ENCODE data around the gene RIT2. TPM values are rescaled to one million over a fixed set of nuclear protein-coding genes. Genes with fewer than 3 reads are reported as not detected.

The RIT2 gene
- total RNA-seq, 1 donor from 2014 or later, result not detected

DNA sequence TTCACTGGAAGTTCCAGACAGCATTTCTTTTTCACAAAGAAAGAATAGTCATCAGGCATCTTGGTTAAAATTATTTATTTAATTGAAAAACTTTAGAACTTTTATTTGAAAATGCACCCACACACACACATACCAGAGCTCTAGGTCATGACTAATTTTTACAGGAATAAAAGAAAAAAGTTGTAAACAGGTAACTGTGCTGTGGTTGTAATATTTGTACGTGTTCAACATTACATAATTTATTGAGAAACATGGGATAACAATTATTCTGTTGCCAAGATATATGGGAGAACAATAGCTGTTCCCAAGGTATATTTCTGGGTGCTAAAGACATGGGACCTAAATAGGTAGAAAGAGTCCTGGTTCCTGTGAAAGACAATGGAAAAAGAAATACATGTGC lies 104.9 kb downstream of the RIT2 start:
- Mint-ChIP-seq H3K27me3 (ENCODE audit: unreplicated experiment) (no peaks in the 10 kb centered on the region), H3K27ac (ENCODE audit: unreplicated experiment) (no peak overlapping the region), H3K36me3 (ENCODE audit: unreplicated experiment) (no peaks in the 10 kb centered on the region), H3K9me3 (ENCODE audit: unreplicated experiment) (no peaks in the 10 kb centered on the region), H3K4me1 (ENCODE audit: low read depth, unreplicated experiment) (no peaks in the 10 kb centered on the region), H3K4me3 (ENCODE audit: unreplicated experiment) (no peak overlapping the region)
- no peak for DNase-seq
- TF ChIP-seq, protein P1, sequence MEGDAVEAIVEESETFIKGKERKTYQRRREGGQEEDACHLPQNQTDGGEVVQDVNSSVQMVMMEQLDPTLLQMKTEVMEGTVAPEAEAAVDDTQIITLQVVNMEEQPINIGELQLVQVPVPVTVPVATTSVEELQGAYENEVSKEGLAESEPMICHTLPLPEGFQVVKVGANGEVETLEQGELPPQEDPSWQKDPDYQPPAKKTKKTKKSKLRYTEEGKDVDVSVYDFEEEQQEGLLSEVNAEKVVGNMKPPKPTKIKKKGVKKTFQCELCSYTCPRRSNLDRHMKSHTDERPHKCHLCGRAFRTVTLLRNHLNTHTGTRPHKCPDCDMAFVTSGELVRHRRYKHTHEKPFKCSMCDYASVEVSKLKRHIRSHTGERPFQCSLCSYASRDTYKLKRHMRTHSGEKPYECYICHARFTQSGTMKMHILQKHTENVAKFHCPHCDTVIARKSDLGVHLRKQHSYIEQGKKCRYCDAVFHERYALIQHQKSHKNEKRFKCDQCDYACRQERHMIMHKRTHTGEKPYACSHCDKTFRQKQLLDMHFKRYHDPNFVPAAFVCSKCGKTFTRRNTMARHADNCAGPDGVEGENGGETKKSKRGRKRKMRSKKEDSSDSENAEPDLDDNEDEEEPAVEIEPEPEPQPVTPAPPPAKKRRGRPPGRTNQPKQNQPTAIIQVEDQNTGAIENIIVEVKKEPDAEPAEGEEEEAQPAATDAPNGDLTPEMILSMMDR (IDR thresholded peaks at IDR 0.05; ENCODE audit: partially characterized antibody, unreplicated experiment), result no peak

DNA sequence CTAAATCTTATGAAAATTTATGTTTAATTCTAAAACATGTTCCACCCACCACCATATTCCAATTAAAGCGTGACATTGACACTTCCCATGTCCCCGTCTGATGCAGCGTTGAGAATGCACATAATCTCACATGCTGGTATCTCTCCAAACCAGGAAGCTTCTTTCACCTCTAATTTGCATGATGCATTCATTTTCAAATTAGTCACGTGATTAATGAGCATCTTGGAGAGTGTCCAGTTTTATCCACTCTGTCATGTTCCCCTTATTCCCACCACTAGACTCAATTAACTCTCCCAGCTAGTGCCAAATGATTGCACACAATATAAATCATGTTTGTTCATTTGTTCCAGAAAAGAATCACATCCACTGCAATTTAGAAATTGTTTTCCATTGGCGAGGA lies 105.8 kb downstream of the RIT2 start:
- Mint-ChIP-seq H3K27ac (ENCODE audit: unreplicated experiment) (no peak overlapping the region), H3K4me1 (ENCODE audit: low read depth, unreplicated experiment) (no peaks in the 10 kb centered on the region), H3K27me3 (ENCODE audit: unreplicated experiment) (no peaks in the 10 kb centered on the region), H3K36me3 (ENCODE audit: unreplicated experiment) (no peaks in the 10 kb centered on the region), H3K4me3 (ENCODE audit: unreplicated experiment) (no peak overlapping the region), H3K9me3 (ENCODE audit: unreplicated experiment) (no peaks in the 10 kb centered on the region)
- no peak for DNase-seq
- TF ChIP-seq, protein P1 (IDR thresholded peaks at IDR 0.05; ENCODE audit: partially characterized antibody, unreplicated experiment), result no peak

DNA sequence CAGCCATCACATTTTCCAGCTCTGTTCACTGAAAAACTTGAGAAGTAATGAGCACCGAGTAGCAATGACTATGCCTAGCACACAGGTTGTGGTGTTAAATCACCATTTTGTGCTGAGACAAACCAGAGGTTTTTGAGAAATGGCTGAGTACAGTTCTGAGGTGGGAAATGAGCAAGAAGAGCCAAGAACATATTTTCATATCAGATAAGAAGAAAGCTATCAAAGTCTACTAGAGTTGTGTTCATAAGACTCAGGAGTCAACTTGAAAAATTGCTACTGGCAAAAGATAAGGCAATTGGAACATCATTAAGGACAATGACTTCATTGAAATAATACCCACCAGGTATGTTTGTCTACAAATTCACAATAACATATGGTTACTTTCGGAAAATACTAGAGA lies 108.1 kb downstream of the RIT2 start:
- Mint-ChIP-seq H3K36me3 (ENCODE audit: unreplicated experiment) (no peaks in the 10 kb centered on the region), H3K27me3 (ENCODE audit: unreplicated experiment) (no peaks in the 10 kb centered on the region), H3K27ac (ENCODE audit: unreplicated experiment) (no peak overlapping the region), H3K4me3 (ENCODE audit: unreplicated experiment) (no peak overlapping the region), H3K9me3 (ENCODE audit: unreplicated experiment) (no peaks in the 10 kb centered on the region), H3K4me1 (ENCODE audit: low read depth, unreplicated experiment) (no peaks in the 10 kb centered on the region)
- no peak for DNase-seq
- TF ChIP-seq, protein P1 (IDR thresholded peaks at IDR 0.05; ENCODE audit: partially characterized antibody, unreplicated experiment), result no peak

DNA sequence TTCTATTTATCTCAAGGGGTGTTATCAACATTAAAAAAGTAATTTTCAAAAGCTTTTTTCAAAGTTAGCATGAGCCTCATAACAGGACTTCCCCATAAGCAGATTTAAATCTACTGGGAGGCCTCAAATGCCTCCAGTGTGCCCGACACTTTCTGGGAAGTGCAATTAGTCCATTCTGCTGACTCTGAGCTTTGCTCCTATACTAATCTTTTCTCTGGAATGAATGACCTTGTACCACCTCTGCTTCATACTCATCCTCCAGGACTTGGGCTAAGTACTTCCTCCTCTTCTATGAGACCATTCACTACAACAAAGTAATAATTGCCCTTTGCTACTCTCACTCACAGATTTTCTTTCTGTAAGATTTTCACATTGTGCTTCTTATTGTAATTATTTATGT lies 111.1 kb downstream of the RIT2 start:
- Mint-ChIP-seq H3K27ac (ENCODE audit: unreplicated experiment) (no peak overlapping the region), H3K4me1 (ENCODE audit: low read depth, unreplicated experiment) (no peaks in the 10 kb centered on the region), H3K4me3 (ENCODE audit: unreplicated experiment) (no peak overlapping the region), H3K36me3 (ENCODE audit: unreplicated experiment) (no peaks in the 10 kb centered on the region), H3K27me3 (ENCODE audit: unreplicated experiment) (no peaks in the 10 kb centered on the region), H3K9me3 (ENCODE audit: unreplicated experiment) (no peaks in the 10 kb centered on the region)
- no peak for DNase-seq
- TF ChIP-seq, protein P1 (IDR thresholded peaks at IDR 0.05; ENCODE audit: partially characterized antibody, unreplicated experiment), result no peak

DNA sequence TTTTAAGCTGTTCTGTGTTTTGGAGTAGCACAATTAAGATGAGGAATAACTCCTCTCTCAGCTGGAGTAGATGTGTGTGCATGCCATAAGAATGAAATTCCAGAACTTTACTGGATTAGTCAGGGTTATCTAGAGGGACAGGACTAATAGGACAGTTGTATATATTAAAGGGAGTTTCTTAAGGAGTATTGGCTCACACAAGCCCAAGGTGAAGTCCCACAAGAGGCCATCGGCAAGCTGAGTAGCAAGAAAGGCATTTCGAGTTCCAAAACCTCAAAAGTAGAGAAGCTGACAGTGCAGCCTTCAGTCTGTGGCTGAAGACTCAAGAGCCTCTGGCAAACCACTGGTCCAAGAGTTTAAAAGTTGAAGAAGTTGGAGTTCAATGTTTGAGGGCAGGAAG lies 113.7 kb downstream of the RIT2 start:
- DNase-seq, result no peak
- TF ChIP-seq, protein P1 (IDR thresholded peaks at IDR 0.05; ENCODE audit: partially characterized antibody, unreplicated experiment), result no peak
- Mint-ChIP-seq H3K4me3 (ENCODE audit: unreplicated experiment) (no peak overlapping the region), H3K4me1 (ENCODE audit: low read depth, unreplicated experiment) (no peaks in the 10 kb centered on the region), H3K27ac (ENCODE audit: unreplicated experiment) (no peak overlapping the region), H3K27me3 (ENCODE audit: unreplicated experiment) (no peaks in the 10 kb centered on the region), H3K36me3 (ENCODE audit: unreplicated experiment) (no peaks in the 10 kb centered on the region), H3K9me3 (ENCODE audit: unreplicated experiment) (no peaks in the 10 kb centered on the region)
